T47D (cell line): ENCODE results near the gene RPE65.
A peak's percentile ranks its signal among the peaks of the same experiment; 100 is the strongest.
"Not testable (repeated sequence)": the region's sequence is repeated elsewhere in the genome, so short reads cannot be mapped to it uniquely, and the experiment has no call there.

ENCODE experiments used
- DNase-seq, 2 experiments: peaks; one replicate each; pipeline versions ENCODE4 v3.0.0 to v3.0.0-alpha.2; 2011 to 2012; ENCODE audit warnings: low read depth in 1 of 2, low spot score in 1 of 2
- JUND ChIP-seq: IDR thresholded peaks from 2 replicates; pipeline ENCODE4 v1.6.1; 2012; ENCODE audit warnings: low read depth
- in situ Hi-C: cut with HindIII; loops from 2 replicates; pipeline ENCODE4 v1.10.0; 2016; ENCODE audit warnings: low sequenced_read_pairs, low pct_unique_long_range_greater_than_20kb

Gene RPE65

DNA sequence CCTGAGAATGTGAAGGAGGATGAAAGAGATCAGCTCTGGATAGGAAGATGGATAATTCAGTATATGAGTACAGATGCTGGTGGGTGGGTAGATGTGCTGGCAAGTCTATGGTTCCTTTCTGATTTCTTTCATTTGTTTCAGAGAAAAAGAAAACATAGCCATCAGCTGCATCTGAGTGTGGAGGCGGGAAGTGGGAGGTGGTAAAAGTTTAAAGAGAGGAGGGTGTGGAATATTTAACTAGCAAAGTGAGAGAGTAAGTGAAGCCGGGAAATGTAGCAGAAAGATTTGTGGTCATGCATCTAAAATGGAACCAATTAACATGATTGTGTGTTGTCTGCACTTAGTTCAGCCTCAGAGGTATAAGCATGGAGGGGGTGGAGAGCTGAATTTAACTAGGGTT lies 16.4 kb downstream of the RPE65 start:
- in situ Hi-C loops = no loop called here
- no peak for DNase-seq
- TF ChIP-seq JUND = no peak

DNA sequence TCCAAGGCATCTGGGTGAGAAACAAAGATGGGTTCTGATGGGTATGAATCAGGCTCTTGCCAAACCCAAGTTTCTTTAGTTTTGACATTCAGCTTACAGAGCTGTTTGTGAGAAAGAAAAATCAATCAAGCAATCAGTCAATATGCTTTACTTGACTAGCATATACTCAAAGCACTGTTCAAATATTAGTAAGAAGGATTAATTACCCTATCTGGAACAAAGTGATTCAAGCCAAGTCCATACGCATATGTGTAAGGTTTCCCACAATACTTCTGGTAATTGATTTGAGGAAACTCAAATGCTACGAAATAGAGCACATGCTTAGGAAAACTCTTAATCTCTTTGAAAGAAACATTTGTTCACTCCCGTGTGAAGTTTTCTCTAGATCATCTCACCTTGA lies 18.7 kb downstream of the RPE65 start:
- no peak for TF ChIP-seq JUND
- no peak for DNase-seq
- in situ Hi-C loops = no loop called here

DNA sequence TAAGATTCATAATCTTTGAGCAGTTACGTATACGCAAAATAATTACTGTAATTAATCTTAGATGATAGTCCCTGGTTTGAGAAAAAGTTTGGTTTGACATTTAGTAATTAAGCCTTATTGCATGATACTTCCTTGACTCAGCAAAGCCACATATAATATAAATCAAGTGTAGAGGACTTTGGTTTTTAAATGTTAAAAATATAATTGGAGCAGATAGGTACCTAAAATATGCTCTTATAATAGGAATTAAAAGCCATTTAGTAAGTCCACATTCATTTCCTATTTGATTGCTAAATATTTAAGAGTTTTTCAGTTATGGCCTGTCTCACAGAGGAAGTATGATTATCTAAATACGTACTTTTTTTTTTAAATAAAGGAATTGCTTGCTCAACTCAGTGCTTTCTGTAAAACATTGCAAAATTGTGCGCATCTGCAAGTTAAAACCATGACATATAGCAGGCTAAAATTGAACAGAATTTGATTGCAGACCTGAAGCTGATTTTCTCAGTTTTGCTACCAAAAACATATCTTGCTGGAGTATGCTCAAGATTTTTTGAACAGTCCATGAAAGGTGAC lies 20.4 kb downstream of the RPE65 start:
- no peak for TF ChIP-seq JUND
- DNase-seq = no peak

DNA sequence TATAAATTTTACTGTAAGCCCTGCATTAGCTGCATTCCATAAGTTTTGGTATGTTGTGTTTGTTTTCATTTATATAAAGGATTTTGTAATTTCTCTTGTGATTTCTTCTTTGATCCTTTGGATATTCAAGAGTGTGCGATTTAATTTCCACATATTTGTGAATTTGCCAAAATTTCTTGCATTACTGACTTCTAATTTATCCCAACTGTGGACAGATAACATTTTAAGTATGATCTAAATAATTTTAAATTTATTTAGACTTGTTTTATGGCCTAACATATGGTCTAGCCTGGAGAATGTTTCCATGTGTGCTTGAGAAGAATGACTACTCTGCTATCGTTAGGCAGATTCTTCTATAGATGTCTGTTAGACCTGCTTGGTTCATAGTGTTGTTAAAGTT lies 23.2 kb downstream of the RPE65 start:
- in situ Hi-C loops = no loop called here
- no peak for DNase-seq
- TF ChIP-seq JUND = no peak

More for the DNA sequence above, 20.4 kb downstream of the RPE65 start:
- in situ Hi-C loops = no loop called here

DNA sequence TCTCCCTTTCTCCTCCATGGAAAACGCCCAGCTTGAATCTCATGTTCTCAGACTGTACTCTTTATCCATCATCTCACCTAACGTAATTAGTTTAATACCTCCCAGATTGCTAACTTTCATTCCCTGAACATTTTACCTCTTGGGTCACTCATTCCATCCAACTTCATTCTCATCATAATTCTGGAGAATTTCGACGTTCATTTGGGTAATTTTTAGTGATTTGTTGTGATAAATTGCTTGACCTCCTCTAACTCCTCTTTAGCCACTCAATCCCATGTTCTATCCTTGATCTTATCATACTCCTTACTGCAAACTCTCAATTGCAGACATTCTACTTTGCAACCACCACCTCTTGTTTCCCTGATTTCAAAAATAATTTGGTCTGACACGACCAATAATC lies 28.4 kb downstream of the RPE65 start:
- no peak for DNase-seq
- no peak for TF ChIP-seq JUND
- in situ Hi-C loops = no loop called here

DNA sequence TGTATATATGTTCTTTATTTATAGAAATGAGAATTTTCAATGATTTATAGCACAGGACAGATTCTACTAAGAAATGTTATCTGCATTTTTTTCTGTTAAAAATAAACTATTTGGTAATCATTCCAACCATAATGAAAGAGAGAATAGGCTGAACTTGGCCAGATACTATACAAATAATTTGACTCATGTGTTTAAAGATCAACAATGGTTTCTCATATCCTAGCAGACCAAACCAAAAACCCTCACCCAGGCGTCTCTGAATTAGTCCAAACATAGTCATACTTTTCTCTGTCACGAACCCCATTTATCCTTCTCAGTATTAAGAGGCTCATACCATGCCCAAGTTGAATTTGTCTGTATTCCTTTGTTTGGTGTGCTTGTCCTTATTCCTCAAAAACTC lies 40.3 kb downstream of the RPE65 start:
- no peak for DNase-seq
- in situ Hi-C loops = no loop called here
- no peak for TF ChIP-seq JUND

DNA sequence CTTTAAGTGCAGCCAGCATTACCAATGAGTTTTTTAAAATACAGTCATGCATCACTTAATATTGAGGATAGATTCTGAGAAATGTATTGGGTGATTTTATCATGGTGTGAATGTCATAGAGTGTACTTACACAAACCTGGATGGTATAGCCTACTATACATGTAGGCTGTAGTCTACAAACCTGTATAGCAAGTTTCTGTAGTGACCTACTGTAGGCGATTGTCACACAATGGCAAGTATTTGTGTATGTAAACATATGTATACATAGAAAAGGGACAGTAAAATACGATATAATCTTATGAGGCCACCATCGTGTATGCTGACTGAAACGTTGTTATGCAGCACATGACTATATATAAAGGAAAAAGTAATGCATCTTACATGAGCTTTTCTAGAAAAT lies 48.2 kb downstream of the RPE65 start:
- no peak for TF ChIP-seq JUND
- DNase-seq = peak in 1 of 2 experiments; percentile 64
- in situ Hi-C loops = no loop called here

DNA sequence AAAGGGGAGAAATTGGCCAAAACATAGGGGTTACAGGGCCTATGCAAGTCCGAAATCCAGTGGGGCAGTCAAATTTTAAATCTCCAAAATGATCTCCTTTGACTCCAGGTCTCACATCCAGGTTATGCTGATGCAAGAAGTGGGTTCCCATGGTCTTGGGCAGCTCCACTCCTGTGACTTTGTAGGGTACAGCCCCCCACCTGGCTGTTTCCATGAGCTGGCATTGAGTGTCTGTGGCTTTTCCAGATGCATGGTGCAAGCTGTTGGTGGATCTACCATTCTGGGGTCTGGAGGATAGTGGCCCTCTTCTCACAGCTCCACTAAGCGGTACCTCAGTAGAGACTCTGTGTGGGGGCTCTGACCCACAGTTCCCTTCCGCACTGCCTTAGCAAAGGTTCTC lies 54.2 kb downstream of the RPE65 start:
- DNase-seq, in situ Hi-C loops: not testable (repeated sequence)

DNA sequence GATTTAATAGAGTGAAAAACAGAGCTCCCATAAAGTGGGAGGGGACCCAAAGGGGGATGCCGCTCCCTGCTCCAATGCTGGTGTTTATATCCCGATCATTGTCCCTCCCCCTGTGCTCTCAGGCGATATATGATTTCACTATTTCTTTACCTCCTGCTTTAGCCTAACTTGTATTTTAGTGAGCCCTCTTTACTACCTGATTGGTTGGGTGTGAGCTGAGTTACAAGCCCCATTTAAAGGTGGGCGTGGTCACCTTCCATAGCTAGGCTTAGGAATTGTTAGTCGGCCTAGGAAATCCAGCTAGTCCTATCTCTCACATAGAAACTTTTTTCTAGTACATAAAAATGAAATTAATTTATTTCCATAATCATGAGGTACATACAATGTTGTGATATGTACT lies 57.3 kb downstream of the RPE65 start:
- in situ Hi-C loops, DNase-seq: not testable (repeated sequence)

DNA sequence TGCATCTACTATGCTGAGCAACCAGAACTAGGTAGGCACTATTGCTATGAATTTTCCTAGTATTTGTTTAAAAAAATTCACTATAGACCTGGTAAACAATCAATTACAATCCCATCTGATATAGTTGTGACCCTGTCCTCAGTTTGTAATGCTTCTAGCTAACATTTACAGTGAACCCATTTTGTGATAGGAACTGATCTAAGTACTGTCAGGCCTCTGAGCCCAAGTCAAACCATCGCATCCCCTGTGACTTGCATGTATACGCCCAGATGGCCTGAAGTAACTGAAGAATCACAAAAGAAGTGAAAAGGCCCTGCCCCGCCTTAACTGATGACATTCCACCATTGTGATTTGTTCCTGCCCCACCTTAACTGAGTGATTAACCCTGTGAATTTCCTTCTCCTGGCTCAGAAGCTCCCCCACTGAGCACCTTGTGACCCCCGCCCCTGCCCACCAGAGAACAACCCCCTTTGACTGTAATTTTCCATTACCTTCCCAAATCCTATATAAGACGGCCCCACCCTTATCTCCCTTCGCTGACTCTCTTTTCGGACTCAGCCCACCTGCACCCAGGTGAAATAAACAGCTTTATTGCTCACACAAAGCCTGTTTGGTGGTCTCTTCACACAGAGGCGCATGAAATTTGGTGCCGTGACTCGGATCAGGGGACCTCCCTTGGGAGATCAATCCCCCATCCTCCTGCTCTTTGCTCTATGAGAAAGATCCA lies 63.8 kb downstream of the RPE65 start:
- in situ Hi-C loops, DNase-seq: not testable (repeated sequence)

DNA sequence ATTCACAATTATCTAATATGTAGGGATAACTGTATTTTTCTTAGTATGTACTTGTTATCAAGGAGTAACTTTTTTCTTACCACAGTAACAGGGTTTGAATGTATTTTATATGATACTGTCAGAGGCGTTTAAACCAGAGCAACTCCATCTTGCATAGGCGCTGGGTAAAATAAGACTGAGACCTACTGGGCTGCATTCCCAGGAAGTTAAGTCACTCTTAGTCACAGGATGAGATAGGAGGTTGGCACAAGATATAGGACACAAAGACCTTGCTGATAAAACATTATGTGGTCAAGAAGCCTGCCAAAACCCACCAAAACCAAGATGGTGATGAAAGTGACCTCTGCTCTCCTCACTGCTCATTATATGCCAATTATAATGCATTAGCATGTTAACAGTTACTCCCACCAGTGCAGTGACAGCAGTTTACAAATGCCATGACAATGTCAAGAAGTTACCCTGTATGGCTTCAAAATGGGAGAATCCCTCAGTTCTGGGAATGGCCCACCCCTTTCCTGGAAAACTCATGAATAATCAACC lies 64.8 kb downstream of the RPE65 start:
- in situ Hi-C loops = no loop called here
- TF ChIP-seq JUND = no peak
- no peak for DNase-seq

DNA sequence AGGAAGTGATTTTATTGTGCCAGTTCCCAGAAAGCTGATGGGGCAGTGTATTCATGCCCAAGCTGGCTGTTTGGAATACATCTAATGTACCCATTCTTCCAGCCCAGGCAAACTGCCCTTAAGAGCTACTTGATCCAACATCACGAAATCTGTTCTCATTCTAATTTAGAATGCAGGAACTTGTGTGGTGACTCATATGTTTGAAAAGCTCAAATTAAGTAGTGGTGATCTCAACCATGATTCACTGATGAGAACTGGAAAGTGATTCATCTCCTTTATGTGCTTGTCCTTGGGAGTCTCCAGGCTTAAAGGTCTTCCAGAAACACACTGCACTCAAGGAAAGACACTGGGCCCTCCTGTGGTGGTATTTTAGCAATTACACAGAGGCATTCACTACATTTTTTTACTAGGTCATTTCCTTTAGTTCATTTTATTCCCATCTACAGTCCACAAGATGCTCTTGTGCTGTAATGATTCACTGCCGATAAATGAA lies 65.4 kb downstream of the RPE65 start:
- in situ Hi-C loops = no loop called here
- no peak for TF ChIP-seq JUND
- no peak for DNase-seq

DNA sequence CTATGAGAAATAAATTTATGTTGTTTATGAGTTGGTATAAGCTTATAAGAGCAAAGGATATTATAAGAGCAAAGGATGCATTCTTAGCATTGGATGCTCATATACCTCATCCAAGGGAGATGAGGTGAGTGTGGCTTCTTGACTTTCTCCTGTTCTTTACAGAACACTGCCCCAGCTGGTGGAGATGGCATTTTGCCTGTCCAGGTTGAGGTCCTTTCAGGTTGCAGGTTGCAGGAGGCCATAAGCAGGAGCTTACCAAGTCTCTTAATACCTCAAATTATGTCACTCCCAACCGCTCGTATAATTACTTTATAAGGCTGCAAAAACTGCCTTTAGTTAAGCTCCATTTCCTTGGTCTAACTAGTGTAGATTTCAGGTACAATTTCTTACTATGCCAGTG lies 66.7 kb downstream of the RPE65 start:
- in situ Hi-C loops = no loop called here
- no peak for DNase-seq
- no peak for TF ChIP-seq JUND
